ENCODE results near the gene GNAO1. TPM values are rescaled to one million over a fixed set of nuclear protein-coding genes. Genes with fewer than 3 reads are reported as not detected.

GNAO1 gene
- polyA plus RNA-seq, 3 donors, result not detected

GRCh38 chr16:56349711-56350161 lies 158.4 kb downstream of the GNAO1 start:
- Histone ChIP-seq H3K4me3 (replicated peaks in 1 of 3; ENCODE audit: low read depth in 2 of 3, low read length in 3 of 3) (no peak overlapping the region), H4K20me1 (ENCODE audit: insufficient read depth, low read length) (no peaks in the 10 kb centered on the region), H3K27me3 (ENCODE audit: control insufficient read depth in 2 of 2, insufficient read depth in 2 of 2, low read length in 2 of 2) (no peaks in the 10 kb centered on the region), H3K9ac (ENCODE audit: insufficient read depth, low read length, poor library complexity, severe bottlenecking) (no peak overlapping the region), H3K4me2 (replicated peaks; ENCODE audit: extremely low read depth, low read length, poor library complexity, severe bottlenecking) (no peak overlapping the region), H3K27ac (ENCODE audit: low read depth in 1 of 2, low read length in 2 of 2) (no peak overlapping the region), H3K4me1 (ENCODE audit: control insufficient read depth in 1 of 2, insufficient read depth in 2 of 2, low read length in 2 of 2) (no peaks in the 10 kb centered on the region), H3K9me3 (replicated peaks in 1 of 2; ENCODE audit: control insufficient read depth in 1 of 2, insufficient read depth in 1 of 2, low read length in 2 of 2) (no peaks in the 10 kb centered on the region), H3K79me2 (ENCODE audit: insufficient read depth, low read length) (no peaks in the 10 kb centered on the region), H3K36me3 (replicated peaks in 1 of 2; ENCODE audit: control insufficient read depth in 1 of 2, insufficient read depth in 2 of 2, low read length in 2 of 2) (no peaks in the 10 kb centered on the region), H2AFZ (ENCODE audit: insufficient read depth, low read depth, low read length, poor library complexity, severe bottlenecking) (no peak overlapping the region)
- Mint-ChIP-seq H3K27ac (no peak overlapping the region), H3K9me3 (no peaks in the 10 kb centered on the region), H3K4me3 (no peak overlapping the region), H3K36me3 (no peaks in the 10 kb centered on the region), H3K27me3 (ENCODE audit: low read depth in 3 of 3) (peaks cover 3 to 14% (median 5%) of the 10 kb centered on the region in 3 donors), H3K4me1 (no peaks in the 10 kb centered on the region)
- intact Hi-C loops (cut with micrococcal nuclease), result no loop called here
- WGBS (ENCODE audit: insufficient coverage), result 97% methylated on average over 15 of the region's 16 CpGs
- TF ChIP-seq, protein P1, sequence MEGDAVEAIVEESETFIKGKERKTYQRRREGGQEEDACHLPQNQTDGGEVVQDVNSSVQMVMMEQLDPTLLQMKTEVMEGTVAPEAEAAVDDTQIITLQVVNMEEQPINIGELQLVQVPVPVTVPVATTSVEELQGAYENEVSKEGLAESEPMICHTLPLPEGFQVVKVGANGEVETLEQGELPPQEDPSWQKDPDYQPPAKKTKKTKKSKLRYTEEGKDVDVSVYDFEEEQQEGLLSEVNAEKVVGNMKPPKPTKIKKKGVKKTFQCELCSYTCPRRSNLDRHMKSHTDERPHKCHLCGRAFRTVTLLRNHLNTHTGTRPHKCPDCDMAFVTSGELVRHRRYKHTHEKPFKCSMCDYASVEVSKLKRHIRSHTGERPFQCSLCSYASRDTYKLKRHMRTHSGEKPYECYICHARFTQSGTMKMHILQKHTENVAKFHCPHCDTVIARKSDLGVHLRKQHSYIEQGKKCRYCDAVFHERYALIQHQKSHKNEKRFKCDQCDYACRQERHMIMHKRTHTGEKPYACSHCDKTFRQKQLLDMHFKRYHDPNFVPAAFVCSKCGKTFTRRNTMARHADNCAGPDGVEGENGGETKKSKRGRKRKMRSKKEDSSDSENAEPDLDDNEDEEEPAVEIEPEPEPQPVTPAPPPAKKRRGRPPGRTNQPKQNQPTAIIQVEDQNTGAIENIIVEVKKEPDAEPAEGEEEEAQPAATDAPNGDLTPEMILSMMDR (IDR thresholded peaks at IDR 0.05), result no peak
- DNase-seq, result no peak

- TF ChIP-seq, protein P1 (IDR thresholded peaks at IDR 0.05), result no peak
- H3K27me3 ChIP-seq (ENCODE audit: control insufficient read depth in 2 of 2, insufficient read depth in 2 of 2, low read length in 2 of 2), result no peaks in the 10 kb centered on the region
- peaks cover 3 to 13% (median 5%) of the 10 kb centered on the region in 3 donors for H3K27me3 Mint-ChIP-seq (ENCODE audit: low read depth in 3 of 3)
- no peaks in the 10 kb centered on the region for H3K36me3 Mint-ChIP-seq
- no peaks in the 10 kb centered on the region for H3K9me3 ChIP-seq (replicated peaks in 1 of 2; ENCODE audit: control insufficient read depth in 1 of 2, insufficient read depth in 1 of 2, low read length in 2 of 2)
- H3K79me2 ChIP-seq (ENCODE audit: insufficient read depth, low read length), result no peaks in the 10 kb centered on the region
- no peaks in the 10 kb centered on the region for H3K4me1 Mint-ChIP-seq
- no peak overlapping the region for H3K27ac Mint-ChIP-seq
- no peaks in the 10 kb centered on the region for H3K4me1 ChIP-seq (ENCODE audit: control insufficient read depth in 1 of 2, insufficient read depth in 2 of 2, low read length in 2 of 2)
- H3K9ac ChIP-seq (ENCODE audit: insufficient read depth, low read length, poor library complexity, severe bottlenecking), result no peak overlapping the region
- no peak overlapping the region for H3K27ac ChIP-seq (ENCODE audit: low read depth in 1 of 2, low read length in 2 of 2)
- no peaks in the 10 kb centered on the region for H4K20me1 ChIP-seq (ENCODE audit: insufficient read depth, low read length)
- no peak overlapping the region for H3K4me3 ChIP-seq (replicated peaks in 1 of 3; ENCODE audit: low read depth in 2 of 3, low read length in 3 of 3)
- no peaks in the 10 kb centered on the region for H3K9me3 Mint-ChIP-seq
- H3K36me3 ChIP-seq (replicated peaks in 1 of 2; ENCODE audit: control insufficient read depth in 1 of 2, insufficient read depth in 2 of 2, low read length in 2 of 2), result no peaks in the 10 kb centered on the region
- intact Hi-C loops (cut with micrococcal nuclease), result no loop called here
- no peak overlapping the region for H2AFZ ChIP-seq (ENCODE audit: insufficient read depth, low read depth, low read length, poor library complexity, severe bottlenecking)
- WGBS (ENCODE audit: insufficient coverage), result 91% methylated on average over 19 of the region's 22 CpGs
- H3K4me2 ChIP-seq (replicated peaks; ENCODE audit: extremely low read depth, low read length, poor library complexity, severe bottlenecking), result no peak overlapping the region
- no peak for DNase-seq
- no peak overlapping the region for H3K4me3 Mint-ChIP-seq
These were observed 159.5 kb downstream of the GNAO1 start for GRCh38 chr16:56350491-56351405.

All from CD14-positive monocyte (primary cell).